GM18951 (cell line): ENCODE measurements around the gene GRB2.
A peak's percentile ranks its signal among the peaks of the same experiment; 100 is the strongest.

ENCODE experiments used
- POLR2A ChIP-seq: IDR thresholded peaks from 4 replicates; pipeline ENCODE4 v1.6.1; 2011; ENCODE audit warnings: mild to moderate bottlenecking; ENCODE audit not compliant: insufficient read length, insufficient read depth; ENCODE audit errors: extremely low read depth
- in situ Hi-C: fragments of 300-500 bp; cut with MboI; formaldehyde crosslinking; loops from one replicate; pipeline ENCODE4 v1.12.0; 2022; ENCODE audit warnings: low sequenced_read_pairs, mixed read lengths, inconsistent platforms; ENCODE audit not compliant: unreplicated experiment

Gene GRB2

GRCh38 chr17:75319904-75320691 lies 85.4 kb downstream of the GRB2 start:
- in situ Hi-C loops: no loop called here

DNA sequence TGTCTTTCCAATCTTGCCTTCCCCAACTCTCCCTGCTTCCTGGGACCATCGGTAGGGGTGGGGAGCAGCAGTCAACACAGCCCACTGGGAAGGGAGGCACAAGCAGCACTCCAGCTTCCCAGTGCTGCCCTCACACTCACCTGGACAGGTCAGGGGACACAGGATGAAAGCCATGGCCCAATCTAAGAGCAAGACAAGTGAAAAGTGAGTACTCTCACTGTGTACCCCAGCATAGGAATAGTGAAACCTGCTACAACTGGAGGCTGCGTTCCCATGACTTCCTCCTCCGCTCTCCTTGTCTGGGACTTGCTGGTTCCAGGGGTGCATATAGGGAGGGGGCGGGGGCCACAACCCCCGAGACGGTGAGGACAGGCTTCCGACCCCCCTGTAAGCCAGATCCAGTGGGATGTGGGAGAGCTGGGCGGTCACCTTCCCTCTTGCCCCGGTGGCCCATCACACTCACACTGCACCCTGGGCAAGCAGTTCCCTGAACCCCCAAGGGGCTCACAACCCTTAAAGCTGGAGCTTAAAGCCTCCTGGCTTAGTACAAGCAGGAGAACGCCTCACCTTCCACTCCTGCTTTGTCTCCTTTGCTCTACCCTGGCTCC lies 86.8 kb downstream of the GRB2 start:
- in situ Hi-C loops: no loop called here
- peak; percentile 16 for TF ChIP-seq POLR2A

More at GRCh38 chr17:75319904-75320691, 85.4 kb downstream of the GRB2 start:
- TF ChIP-seq POLR2A: peak; percentile 36

GRCh38 chr17:75318211-75318610 lies 87.3 kb downstream of the GRB2 start:
- in situ Hi-C loops: no loop called here
- no peak for TF ChIP-seq POLR2A

- in situ Hi-C loops: no loop called here
- TF ChIP-seq POLR2A: no peak
Measured at GRCh38 chr17:75317671-75318070, 87.8 kb downstream of the GRB2 start.

DNA sequence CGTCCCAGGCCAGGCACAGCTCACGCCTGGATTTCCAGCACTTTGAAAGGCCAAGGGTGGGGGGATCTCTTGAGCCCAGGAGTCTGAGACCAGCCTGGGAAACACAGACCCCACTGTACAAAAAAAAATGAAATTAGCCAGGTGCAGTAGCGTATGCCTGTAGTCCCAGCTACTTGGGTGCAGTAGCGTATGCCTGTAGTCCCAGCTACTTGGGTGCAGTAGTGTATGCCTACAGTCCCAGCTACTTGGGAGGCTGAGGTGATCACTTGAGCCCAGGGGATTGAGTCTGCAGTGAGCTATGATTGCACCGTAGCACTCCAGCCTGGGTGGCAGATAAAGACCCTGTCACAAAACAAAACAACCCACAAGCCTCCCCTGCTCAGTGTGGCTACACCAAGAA lies 89.2 kb downstream of the GRB2 start:
- in situ Hi-C loops: no loop called here
- TF ChIP-seq POLR2A: no peak

- in situ Hi-C loops: no loop called here
- TF ChIP-seq POLR2A: no peak
Measured at GRCh38 chr17:75315541-75316243, 89.8 kb downstream of the GRB2 start.

- in situ Hi-C loops: no loop called here
- TF ChIP-seq POLR2A: no peak
Measured at GRCh38 chr17:75313941-75314551, 91.4 kb downstream of the GRB2 start.

GRCh38 chr17:75308732-75309629 lies 96.5 kb downstream of the GRB2 start:
- in situ Hi-C loops: no loop called here
- no peak for TF ChIP-seq POLR2A

GRCh38 chr17:75307957-75308731 lies 97.3 kb downstream of the GRB2 start:
- in situ Hi-C loops: no loop called here
- no peak for TF ChIP-seq POLR2A

DNA sequence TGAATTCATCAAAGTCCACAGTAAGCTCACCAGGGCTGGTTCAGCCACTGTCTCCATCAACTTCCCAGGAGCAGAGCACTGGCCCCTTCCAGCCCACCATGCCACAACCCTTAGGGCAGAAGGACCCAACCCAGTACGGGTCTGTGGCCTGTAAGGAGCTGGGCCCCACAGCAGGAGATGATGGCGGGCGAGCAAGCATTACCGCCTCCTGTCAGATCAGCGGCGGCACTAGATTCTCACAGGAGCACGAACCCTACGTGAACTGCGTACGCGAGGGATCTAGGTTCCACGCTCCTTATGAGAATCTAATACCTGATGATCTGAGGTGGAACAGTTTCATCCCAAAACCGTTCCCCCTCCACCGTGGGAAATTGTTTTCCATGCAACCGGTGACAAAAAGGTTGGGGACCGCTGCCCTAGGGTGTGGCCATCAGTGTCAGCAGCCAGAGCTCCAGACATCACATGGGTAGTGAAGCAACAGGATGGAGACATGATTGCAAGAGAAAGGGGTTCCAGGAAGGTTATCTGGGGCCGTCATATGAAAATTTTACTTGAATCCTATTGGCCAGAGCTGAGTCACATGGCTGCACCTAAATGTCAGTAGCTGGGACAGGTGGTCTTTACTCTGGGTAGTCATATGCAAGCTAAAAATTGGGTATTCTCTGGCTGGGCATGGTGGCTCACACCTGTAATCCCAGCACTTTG lies 103.8 kb downstream of the GRB2 start:
- in situ Hi-C loops: no loop called here
- no peak for TF ChIP-seq POLR2A

GRCh38 chr17:75301049-75301448 lies 104.4 kb downstream of the GRB2 start:
- in situ Hi-C loops: no loop called here
- no peak for TF ChIP-seq POLR2A
